ENCODE results near the gene DNTT. TPM values are rescaled to one million over a fixed set of nuclear protein-coding genes. Genes with fewer than 3 reads are reported as not detected.

DNTT gene
- total and polyA plus RNA-seq, 9 of the 15 experiments (the other 6 are each of a cell fraction or from before 2014, with no cell fraction given) = not detected

- no peak for TF ChIP-seq MXI1 (IDR thresholded peaks at IDR 0.05; ENCODE audit: low read depth, low read length)
Observed at GRCh38 chr10:96378741-96379140, 74.5 kb downstream of the DNTT start (continued).

DNA sequence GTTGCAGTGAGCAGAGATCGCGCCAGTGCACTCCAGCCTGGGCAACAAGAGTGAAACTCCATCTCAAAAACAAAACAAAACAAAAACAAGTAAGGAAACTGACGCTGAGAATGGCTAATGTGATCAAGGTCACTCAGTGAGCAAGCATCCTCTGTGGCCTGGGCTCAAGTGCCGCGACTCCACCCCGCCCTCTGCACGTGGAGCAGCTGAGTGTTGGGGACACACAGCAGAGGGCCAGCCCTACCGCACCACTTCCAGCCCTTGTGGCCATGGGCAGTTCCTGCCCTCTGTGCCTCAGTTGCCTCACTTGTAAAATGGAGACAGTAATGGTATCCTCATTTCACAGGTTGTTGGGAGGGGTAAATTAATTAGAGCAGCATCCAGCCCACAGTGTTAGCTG, 75.5 kb downstream of the DNTT start:
- Histone ChIP-seq H3K4me1 (replicated peaks in 1 of 2; ENCODE audit: control insufficient read depth in 2 of 2, insufficient read depth in 2 of 2, low read length in 2 of 2) (peaks cover 0 to 5% of the 10 kb centered on the region in 2 experiments; a peak in 1 of 5 replicates), H3K9ac (ENCODE audit: insufficient read depth in 1 of 2, low read depth in 2 of 2, low read length in 2 of 2) (no peak overlapping the region), H3K27me3 (ENCODE audit: control insufficient read depth in 2 of 2, insufficient read depth in 2 of 2, low read length in 2 of 2) (peaks cover 0 to 37% of the 10 kb centered on the region in 2 experiments), H3K9me1 (ENCODE audit: control insufficient read depth, insufficient read depth, low read length) (no peaks in the 10 kb centered on the region), H3K9me3 (replicated peaks; ENCODE audit: control insufficient read depth, insufficient read depth, low read depth, low read length) (no peaks in the 10 kb centered on the region), H3K4me2 (ENCODE audit: insufficient read depth, low read length) (no peak overlapping the region), H3K79me2 (ENCODE audit: control insufficient read depth, insufficient read depth, low read length) (no peaks in the 10 kb centered on the region), H4K20me1 (replicated peaks; ENCODE audit: control insufficient read depth, insufficient read depth, low read length) (no peaks in the 10 kb centered on the region), H3K36me3 (ENCODE audit: control insufficient read depth, insufficient read depth, low read length) (no peaks in the 10 kb centered on the region), H2AFZ (ENCODE audit: low read depth, low read length) (no peak overlapping the region), H3K4me3 (no peak overlapping the region), H3K27ac (ENCODE audit: extremely low read depth, low read depth, low read length) (no peak overlapping the region)
- FAIRE-seq = no peak
- DNase-seq (ENCODE audit: extremely low read depth in 1 of 4, low spot score in 3 of 4) = no peak
- intact Hi-C loops (cut with micrococcal nuclease) (loop anchor here (10.0 kb wide), 1 partner anchor 365 kb away; no protein-coding TSS in a partner anchor), in situ Hi-C loops (cut with MboI) (no loop called here)
- ChIA-PET POLR2A (no interaction called here), CTCF (ENCODE audit: low intra/inter-chr PET ratio) (no interaction called here)
- no peak for ATAC-seq
- no TSS peak for BruUV-seq (replicated peaks)
- TF ChIP-seq SP2 (IDR thresholded peaks at IDR 0.05; ENCODE audit: extremely low read depth, low read depth, low read length, poor library complexity, severe bottlenecking) (no peak), ZNF143 (CRISPR knock-in tag; IDR thresholded peaks at IDR 0.05) (no peak), MCM2 (IDR thresholded peaks at IDR 0.05; ENCODE audit: low read depth) (no peak), MBD1 (CRISPR knock-in tag; IDR thresholded peaks at IDR 0.05) (no peak), ZKSCAN1 (IDR thresholded peaks at IDR 0.05; ENCODE audit: low read depth, low read length) (no peak), POLR2A (conservative IDR thresholded peaks at IDR 0.05) (no peak), BRF1 (IDR thresholded peaks at IDR 0.05; ENCODE audit: borderline replicate concordance, extremely low read depth, insufficient read length) (no peak), ZNF212 (CRISPR knock-in tag; IDR thresholded peaks at IDR 0.05) (no peak), GMEB1 (CRISPR knock-in tag; IDR thresholded peaks at IDR 0.05) (no peak), ERF (CRISPR knock-in tag; IDR thresholded peaks at IDR 0.05) (no peak), ZNF174 (CRISPR knock-in tag; IDR thresholded peaks at IDR 0.05) (no peak), IRF2 (CRISPR knock-in tag; IDR thresholded peaks at IDR 0.05) (no peak), ZNF133 (CRISPR knock-in tag; IDR thresholded peaks at IDR 0.05) (no peak)
- TF ChIP-seq, protein P1, sequence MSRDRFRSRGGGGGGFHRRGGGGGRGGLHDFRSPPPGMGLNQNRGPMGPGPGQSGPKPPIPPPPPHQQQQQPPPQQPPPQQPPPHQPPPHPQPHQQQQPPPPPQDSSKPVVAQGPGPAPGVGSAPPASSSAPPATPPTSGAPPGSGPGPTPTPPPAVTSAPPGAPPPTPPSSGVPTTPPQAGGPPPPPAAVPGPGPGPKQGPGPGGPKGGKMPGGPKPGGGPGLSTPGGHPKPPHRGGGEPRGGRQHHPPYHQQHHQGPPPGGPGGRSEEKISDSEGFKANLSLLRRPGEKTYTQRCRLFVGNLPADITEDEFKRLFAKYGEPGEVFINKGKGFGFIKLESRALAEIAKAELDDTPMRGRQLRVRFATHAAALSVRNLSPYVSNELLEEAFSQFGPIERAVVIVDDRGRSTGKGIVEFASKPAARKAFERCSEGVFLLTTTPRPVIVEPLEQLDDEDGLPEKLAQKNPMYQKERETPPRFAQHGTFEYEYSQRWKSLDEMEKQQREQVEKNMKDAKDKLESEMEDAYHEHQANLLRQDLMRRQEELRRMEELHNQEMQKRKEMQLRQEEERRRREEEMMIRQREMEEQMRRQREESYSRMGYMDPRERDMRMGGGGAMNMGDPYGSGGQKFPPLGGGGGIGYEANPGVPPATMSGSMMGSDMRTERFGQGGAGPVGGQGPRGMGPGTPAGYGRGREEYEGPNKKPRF (IDR thresholded peaks at IDR 0.05; ENCODE audit: low read depth, low read length) = no peak
- 0% methylated on average over 8 of the region's 8 CpGs for WGBS (ENCODE audit: insufficient coverage, low coverage, missing lambda C conversion rate)

All from K562 (cell line).